Activated naive CD4-positive, alpha-beta T cell (primary cell): Measurements from ENCODE around the gene REEP3.
"Not testable (repeated sequence)": the region's sequence is repeated elsewhere in the genome, so short reads cannot be mapped to it uniquely, and the experiment has no call there.

Experiments
- DNase-seq, 4 experiments: peaks; one replicate each; lab custom pipeline; 2025; lab: John Stamatoyannopoulos, UW

Gene REEP3

DNA sequence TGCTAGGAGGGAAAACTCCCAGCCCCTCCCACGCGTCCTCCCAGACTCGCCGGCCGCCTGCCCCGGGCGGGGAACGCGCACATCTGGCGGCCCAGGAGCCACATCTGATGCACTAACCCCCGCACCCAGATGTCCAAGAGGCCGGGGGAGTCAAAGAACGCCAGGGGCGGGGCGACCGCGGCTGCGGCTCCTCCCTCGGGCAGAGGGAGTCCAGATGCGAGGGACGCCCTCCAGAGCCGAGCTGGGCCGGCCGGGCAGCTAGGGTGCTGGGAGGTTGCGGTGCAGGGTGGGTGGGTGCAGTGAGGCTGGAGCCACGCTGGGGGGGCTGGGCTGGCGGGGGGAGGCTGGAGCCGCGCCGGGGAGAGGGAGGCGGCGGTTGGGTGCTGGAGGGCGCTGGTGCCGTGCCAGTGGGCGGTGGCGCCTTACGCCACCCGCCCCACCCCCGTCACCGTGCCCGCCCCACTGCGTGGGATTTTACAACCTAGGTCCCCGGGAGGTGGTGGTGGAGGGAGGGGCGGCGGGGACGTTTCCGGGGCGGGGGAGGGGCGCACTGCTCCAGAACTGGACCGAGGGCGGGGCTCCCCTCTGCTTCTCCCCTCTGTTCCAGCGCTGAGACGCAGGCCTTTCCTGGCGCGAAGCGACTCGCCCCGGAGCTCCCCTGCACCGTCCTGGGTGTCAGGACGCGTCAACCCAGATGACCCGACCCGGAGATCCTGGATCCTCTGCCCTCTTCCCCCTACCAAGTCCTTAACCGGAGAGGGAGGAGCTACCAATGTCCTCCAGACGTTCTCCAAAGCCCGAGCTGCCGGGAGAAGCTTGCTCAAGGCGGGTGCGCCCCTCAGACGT, 109.1 kb downstream of the REEP3 start:
- peak; percentile 21 to 70 (median 40) for DNase-seq

DNA sequence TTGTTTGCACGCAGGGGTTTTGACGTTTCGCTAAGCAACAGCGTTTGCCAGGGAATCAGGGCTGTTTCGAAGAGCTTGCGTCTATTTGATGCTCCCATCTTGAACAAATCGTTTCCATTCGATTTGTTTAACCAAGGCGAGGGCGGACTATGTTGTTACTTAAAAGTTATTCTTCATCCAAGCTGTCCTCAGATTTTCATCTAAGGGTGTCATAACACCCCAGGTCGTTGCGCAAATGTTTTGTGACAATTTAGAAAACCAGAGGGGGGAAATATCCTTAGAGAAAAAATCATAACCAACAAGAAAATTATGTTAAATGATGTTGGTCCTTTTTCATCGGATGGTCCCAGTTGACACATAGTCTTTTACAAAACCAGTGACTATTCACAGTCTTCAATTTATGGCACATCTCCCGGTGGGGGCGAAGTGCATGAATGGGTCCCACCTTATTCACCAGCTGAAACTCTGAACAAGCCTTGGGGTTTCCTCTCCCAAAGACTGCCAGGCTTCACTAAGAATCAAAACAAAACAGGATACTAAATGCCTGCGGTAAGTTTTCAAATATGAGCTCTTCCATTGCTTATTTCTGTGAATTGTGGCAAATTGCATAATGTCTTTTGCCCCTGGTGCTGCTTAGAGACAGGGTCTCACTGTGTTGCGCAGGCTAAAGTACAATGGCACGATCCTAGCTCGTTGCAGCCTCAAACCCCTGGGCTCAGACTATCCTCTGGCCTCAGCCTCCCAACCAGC, 109.9 kb downstream of the REEP3 start:
- DNase-seq, result no peak

DNA sequence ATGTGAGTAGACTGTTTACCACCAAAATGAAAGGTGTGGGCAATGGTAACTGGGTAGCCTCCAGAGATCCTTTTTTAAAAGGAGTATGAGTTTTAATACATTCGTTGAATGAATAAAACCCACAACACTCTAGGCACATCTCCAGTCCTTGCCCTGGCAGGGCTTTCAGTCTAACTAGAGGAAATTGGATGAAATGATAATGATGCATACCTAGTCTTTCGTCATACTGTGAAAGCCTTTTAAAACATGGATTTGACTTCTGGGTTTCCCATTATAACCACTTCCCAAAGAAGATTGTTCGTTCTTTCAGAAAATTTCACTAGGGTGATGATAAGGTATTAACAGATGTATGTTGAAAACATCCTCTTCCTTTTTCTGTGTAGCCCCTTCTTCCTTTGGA, 110.8 kb downstream of the REEP3 start:
- DNase-seq, result no peak

DNA sequence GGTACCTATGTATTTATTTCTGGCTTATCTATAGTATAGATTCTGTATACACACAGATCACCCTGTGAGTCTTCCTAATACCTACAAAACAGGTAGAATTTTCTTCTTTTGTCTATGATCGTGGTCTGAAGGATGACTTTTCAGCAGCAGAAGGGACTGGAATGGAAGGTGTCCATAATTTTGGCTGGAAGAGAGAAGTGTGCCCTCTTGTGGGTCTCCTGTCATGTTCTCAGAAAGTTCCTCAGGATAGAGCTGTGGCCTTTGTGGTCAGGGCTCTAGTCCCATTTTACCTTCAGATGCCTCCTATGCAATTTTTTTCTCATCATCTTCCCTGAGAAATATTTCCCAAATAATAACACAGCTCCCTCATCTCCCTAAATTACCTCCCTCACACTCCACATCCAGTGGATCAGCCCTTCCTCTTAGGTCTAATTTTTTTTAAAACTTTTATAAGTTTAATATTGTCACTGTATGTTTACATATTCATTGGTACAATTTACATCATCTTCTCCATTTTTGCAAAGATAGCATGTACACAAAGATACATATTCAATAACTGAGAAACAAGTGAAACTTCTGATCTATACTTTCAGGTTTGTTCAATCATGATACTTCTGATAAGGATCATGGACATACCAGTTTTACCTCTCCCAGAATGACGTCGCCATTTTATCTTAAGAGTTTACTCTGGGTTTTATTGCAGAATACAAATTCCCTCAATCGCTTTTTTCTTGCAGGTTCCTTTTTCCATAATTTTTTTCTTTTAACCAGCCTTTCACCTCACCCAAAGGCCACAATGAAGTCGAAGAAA, 112.7 kb downstream of the REEP3 start:
- no peak for DNase-seq

DNA sequence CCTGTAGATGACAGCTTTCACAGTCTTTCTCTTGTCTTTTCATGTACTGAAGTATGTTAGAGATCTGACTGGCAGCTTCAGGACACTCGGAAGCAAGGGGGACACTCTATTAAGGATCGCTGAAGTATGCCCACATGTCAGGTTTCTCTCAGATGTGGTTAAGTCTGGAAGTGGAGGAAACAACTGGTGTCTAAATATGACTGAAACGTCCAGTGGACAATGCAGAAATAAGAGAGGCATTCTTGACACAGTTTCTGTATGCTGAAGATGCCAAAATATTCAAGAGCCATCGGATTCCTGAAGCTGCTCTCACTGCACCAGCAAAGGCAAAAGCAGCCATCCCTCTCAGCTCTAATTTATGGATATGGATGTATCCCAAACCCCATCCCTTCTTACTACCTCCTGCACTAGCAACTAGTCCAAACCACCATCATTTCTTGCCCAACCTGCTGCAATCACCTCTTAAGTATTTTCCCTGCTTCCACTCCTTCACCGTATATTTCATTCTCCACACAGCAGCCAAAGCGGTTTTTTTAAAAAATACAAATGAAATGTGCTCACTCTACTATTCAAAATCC, 113.4 kb downstream of the REEP3 start:
- DNase-seq, result no peak

DNA sequence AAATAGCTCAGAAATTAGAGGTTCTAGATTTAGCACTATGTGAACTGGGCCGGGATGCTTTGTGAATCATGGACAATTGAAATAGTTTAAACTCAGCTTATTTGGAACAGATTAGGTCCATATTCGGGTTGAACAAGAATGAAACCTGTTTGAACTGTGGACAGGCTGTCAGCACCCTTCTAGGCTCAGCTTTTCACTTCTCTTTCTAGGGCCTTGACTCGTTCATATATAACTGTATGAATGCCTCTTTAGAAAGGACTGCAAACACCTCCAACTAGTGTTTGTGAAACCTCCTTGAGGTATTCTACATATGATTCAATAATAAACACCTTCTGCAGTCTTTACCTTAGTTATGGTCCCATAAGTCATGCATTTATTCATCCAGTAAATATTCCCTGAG, 115.6 kb downstream of the REEP3 start:
- no peak for DNase-seq

DNA sequence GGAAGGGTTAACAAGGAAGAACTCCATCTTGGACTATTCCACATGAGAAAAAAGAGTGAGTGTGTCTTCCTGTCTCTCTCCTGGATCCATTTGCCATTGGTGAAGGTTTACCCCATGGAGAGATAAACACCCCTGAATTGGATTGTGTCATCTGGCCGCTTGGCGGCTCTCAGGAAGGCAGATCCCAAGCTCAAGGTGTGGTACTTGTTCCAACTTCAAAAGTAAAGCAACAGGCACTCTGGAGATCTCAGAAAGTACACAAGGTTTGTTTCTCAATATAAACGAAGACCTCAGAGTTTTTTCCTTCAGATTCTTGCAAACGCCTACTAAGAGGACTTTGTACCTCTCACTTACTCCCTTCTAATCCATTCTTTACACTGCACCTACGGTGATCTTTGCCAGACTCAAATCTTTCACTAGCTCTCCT, 116.7 kb downstream of the REEP3 start:
- DNase-seq, result no peak

DNA sequence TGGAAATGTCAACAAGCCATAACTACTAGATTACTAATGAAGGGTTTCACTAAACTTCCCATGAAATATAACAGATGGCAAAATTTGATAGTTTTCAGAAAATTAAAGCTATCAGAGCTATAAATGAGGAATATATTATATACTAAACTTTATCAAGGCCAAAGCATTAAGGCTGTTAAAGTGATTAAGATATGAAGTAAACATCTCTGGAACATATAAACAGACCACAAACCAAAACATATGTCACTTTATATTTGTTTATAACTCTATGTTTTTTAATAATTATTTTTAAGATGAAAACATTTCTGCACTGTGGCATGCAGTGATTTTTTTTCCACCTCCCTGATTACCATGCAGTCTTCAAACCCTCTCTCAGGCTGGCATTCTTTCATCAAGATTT, 120.2 kb downstream of the REEP3 start:
- DNase-seq, result no peak

DNA sequence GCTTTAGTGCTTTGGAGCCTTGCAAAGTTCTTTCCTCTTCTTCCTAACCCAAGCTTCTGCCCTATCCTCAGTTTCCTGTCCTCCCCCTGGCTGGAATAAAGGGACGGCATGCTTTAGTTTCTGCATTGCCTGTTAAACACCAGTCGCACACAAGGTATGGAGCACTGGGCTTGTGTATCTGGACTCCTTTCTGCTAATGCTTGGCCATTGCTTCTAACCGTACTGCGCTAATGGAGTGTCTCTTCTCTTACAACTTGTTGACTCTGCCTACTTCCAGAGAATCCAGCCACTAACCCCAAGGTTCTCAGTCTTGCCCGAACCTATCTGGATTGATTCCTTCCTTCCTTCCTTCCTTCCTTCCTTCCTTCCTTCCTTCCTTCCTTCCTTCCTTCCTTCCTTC, 120.6 kb downstream of the REEP3 start:
- no peak for DNase-seq

DNA sequence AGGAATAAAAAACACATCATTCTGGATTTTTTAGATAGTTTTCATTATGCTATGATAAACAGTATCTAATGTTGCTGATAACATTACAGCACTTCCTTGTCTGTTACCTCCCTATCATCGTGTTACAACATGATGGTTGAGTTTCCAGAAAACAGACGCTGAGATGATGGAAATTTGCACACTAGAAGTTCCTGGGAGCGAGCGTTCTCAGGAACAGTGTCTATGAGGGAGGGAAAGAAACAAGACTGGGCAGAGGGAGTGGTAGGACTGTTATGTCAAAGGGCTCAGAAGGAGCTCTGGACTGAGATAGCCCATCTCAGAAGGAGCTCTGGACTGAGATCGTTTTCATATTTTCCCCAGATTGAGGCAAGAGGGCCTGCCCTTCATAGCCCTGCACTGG, 121.6 kb downstream of the REEP3 start:
- no peak for DNase-seq

DNA sequence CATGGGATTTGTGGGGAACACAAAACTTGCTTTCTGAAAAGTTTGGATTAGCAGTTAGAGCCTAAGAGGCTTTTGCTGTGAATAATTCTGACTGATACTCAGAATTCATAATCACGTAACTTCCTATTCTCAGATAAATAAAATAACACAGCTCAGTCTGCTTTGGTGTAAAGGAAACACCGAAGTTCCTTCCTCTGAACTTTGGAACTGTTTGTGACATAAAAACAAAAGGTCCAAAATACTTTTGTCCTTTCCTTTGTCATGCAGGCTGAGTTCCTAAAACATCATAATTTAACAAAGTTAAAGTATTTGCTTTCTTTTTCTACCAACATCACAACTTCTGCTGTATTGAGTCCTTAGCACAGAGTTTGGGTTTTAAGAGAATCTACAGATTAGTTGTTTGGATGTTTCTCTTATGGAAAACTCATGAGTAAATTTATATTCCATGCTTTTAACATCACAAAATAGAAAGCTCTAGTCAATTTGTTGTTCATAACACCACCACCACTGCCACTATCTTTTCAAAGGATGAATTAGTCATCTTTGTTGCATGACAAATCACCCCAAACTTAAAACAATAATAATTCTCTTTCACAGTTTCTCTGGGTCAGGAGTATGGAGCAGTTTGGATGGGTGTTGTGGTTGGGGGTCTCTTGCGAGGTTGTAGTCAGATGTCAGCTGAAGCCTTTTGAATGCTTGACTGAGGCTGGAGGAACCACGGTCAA, 123.4 kb downstream of the REEP3 start:
- DNase-seq, result no peak

DNA sequence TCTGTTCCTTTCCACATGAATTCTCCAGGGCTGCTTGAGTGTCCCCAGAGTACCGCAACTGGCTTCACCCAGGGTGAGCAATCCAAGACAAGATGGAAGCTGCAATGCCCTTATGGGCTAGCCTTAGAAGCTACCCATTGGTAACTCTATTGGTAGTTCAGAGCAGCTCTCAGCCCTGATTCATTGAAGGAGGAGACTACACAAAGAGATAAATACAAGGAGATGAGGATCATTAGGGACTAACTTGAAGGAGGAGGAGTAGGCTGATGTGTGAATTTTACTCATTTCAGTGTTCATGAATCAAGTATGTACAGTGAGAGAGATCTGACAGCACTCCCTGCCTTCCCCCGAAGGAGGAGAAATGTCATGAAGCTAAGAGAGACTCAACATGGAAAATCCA, 124.0 kb downstream of the REEP3 start:
- DNase-seq, result no peak

DNA sequence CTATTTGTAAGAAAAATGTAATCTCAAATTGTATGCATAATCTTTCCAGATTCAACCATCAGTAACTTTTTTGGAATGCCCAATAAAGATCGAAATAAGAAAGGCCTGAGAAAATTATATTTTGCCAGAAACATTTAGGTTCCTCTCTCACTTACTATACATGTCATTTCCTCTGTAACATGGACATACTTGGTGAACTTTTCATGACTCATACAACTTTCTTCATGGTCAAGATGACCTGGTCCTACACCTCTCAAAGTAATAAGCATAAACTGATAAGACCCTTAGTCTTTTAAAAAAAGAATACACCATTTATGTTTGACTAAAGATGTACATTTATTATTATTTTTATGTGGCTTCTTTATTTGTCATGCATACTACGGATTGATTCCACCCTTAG, 125.3 kb downstream of the REEP3 start:
- DNase-seq, result no peak

DNA sequence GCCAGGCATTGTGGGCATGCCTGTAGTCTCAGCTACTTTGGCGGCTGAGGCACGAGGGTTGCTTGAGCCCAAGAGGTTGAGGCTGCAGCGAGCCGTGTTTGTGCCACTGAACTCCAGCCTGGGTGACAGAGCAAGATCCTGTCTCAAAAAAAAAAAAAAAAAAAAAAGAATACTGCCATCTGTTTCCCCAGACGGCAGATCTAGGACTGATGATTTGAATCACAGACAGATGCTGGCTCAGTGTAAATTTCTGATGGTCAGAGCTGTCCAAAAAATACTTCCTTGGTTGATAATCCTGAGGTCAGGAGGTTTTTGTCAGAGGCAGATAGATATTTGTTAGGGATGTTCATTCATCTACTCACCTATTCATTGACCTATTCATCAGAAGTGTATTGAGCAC, 130.7 kb downstream of the REEP3 start:
- no peak for DNase-seq

DNA sequence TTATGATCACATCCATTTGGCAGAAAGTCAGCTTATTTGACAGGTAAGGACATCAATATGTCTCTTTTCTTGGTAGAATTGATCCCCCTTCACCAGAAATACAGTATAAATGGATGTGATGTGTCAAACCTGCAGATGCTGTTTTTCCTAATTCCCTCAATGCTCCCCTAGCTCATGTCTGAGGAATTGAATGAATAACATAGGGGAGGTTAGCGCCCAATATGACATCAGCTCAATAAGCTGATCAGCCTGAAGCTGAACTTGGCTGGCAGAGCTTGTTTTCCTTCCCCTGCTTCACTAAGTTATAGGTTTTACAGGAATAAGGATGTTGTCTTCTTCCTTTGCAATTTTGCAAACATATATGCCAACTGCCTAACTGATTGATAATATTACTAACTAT, 132.5 kb downstream of the REEP3 start:
- no peak for DNase-seq

DNA sequence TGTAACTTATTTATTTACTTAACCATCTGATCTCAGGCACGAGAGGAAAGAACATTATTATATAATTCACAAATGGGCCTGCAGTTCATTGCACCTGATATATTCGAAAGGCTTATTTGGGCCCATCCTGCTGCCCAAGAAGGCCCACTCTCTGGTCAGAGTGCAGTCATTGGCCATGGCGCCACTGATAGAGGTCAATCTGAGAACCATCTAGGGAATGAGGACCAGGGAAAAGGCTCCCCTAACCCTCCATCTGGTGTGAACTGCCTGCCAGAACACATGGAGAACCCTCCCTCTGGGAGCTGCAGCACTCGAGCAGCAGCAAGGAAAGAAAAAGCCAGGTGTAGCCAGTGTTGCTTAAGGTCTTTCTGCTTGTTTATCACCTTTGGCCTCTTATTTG, 136.6 kb downstream of the REEP3 start:
- DNase-seq, result no peak

DNA sequence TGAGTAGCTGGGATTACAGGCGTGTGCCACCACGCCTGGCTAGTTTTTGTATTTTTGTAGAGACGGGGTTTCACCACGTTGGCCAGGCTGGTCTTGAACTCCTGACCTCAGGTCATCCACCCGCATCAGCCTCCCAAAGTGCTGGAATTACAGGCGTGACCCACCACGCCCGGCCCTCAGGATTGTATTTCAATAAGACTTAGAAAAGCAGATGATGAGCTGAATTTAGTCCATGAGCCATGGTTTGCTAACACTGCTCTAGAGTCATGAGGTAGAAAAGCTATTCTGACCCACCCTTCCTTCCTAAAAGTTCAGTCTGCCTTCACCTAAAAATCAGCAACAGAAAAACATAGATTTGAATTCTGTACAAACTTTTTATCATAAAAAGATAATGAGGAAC, 139.7 kb downstream of the REEP3 start:
- not testable (repeated sequence) for DNase-seq

DNA sequence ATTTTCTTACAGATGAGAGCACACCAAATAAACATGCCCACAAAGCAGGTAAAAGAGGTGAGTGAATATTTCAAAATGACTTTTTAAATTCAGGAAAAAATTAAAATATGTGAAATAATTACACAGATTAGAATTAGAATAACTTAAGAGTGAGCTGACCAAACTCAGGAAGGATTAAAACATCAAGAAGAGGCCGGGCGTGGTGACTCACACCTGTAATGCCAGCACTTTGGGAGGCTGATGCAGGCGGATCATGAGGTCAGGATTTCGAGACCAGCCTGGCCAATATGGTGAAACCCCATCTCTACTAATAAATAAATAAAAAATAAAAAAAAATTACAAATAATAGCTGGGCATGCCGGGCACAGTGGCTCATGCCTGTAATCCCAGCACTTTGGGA, 140.1 kb downstream of the REEP3 start:
- no peak for DNase-seq

DNA sequence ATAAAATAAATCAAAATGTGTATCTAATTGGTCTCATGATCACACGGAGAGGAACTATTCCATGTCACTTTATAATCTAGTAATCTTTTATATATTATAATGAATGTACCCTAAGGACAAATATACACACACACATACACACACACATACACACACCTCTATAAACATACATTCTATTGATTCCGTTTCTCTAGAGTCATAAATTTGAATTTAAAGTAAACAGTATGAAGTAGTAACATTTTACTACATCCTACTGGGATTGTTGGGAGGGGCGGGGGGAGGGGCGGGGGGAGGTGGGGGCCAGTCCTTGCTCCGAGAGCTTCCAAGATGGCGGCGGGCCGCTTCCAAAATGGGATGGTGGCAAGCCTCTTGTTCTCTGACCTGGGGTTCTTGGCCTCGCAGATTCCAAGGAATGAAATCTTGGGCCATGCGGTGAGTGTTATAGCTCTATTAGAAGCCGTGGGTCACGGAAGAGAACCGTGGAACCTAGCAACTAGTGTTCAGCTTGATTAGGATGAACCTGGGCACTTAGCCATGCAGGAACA, 143.2 kb downstream of the REEP3 start:
- DNase-seq, result no peak

DNA sequence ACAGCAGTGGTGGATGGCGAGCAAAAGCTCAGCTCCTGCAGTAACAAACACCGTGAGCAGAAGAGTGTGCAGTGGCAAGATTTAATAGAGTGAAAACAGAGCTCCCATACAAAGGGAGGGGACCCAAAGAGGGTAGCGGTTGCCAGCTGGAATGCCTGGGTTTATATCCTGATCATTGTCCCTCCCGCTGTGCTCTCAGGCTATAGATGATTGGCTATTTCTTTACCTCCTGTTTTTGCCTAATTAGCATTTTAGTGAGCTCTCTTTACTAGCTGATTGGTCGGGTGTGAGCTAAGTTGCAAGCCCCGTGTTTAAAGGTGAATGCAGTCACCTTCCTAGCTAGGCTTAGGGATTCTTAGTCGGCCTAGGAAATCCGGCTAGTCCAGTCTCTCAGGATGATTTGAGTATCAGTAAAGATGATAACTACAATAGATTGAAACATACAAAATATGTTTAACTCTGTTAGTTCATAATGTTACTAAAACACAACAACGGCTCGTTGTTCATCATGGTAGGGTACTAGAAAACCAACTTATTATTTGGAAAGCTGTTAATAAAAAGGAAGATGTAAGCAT, 143.9 kb downstream of the REEP3 start:
- not testable (repeated sequence) for DNase-seq

DNA sequence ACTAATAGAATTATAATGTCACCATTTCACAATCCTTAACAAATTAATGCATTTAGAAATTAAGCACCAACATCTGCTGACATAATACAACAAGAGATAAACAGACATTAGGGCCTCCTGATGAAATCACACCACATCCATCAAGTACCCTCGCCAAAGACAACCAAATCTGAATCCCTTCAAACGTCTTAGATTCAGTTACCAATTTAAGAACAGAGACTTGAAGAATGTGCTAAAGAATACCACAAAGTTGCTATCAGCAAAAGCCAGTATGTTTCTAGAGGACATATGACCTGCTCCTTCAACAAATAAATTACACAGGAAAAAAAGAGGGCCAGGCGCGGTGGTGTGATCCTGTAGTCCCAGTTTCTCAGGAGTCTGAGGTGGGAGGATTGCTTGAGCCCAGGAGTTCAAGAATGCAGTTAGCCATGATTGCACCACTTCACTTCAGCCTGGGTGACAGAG, 144.5 kb downstream of the REEP3 start:
- no peak for DNase-seq
